Lung (tissue), 12 donors: ENCODE results near the gene COLQ. TPM values are rescaled to one million over a fixed set of nuclear protein-coding genes. Genes with fewer than 3 reads are reported as not detected.

Experiments used
- ATAC-seq: fragments of 200-7000 bp; cut with Tn5 transposase; one replicate; pipeline ENCODE4 v1.9.1; 2020; ENCODE audit warnings: moderate number of reproducible peaks; ENCODE audit not compliant: insufficient read depth, low FRiP score
- DNase-seq, 3 donors: peaks; one replicate each; pipeline ENCODE4 v3.0.0-alpha.2; 2013 to 2017
- H3K27ac ChIP-seq, 2 donors: one replicate each; pipeline ENCODE4 v1.5.1; 2013; ENCODE audit warnings: mild to moderate bottlenecking in 2 of 2, moderate library complexity in 2 of 2, control low read depth in 1 of 2, inconsistent platforms in 1 of 2, low read depth in 1 of 2, low read length in 1 of 2
- H3K27me3 ChIP-seq, 3 donors: one replicate each; pipeline ENCODE4 v1.5.1; 2013; ENCODE audit warnings: low read length in 2 of 3; ENCODE audit not compliant: control insufficient read depth in 3 of 3, insufficient read depth in 3 of 3
- H3K36me3 ChIP-seq, 4 donors: one replicate each; pipeline ENCODE4 v1.5.1; 2013; ENCODE audit warnings: low read length in 4 of 4, mild to moderate bottlenecking in 1 of 4, moderate library complexity in 1 of 4; ENCODE audit not compliant: control insufficient read depth in 4 of 4, insufficient read depth in 4 of 4
- H3K4me1 ChIP-seq, 5 donors: one replicate each; pipeline ENCODE4 v1.5.1; 2013; ENCODE audit warnings: low read length in 5 of 5, mild to moderate bottlenecking in 2 of 5, moderate library complexity in 1 of 5; ENCODE audit not compliant: control insufficient read depth in 5 of 5, insufficient read depth in 5 of 5
- H3K4me3 ChIP-seq: one replicate; pipeline ENCODE4 v1.5.1; 2013; ENCODE audit warnings: mild to moderate bottlenecking, control low read depth, moderate library complexity
- H3K9ac ChIP-seq, 2 donors: one replicate each; pipeline ENCODE4 v1.5.1; 2013; ENCODE audit warnings: low read length in 2 of 2, control low read depth in 1 of 2; ENCODE audit not compliant: insufficient read depth in 1 of 2
- H3K9me3 ChIP-seq, 4 donors: one replicate each; pipeline ENCODE4 v1.5.1; 2013; ENCODE audit warnings: low read length in 3 of 4, mild to moderate bottlenecking in 1 of 4, moderate library complexity in 1 of 4; ENCODE audit not compliant: control insufficient read depth in 4 of 4, insufficient read depth in 3 of 4
- WGBS, 2 donors: extraction: QIAGEN DNeasy Blood & Tissue Kit; methylation state at CpG; one replicate each; pipeline ENCODE4 v1.1.7; 2013; 5-methylcytosine and 5-hydroxymethylcytosine counted together
- polyA plus RNA-seq, 2 donors: library from polyadenylated mRNA; stranded (reverse); fragments of 200-250 nt; gene quantifications; one replicate each; pipeline ENCODE4 v1.2.1, GENCODE V29; 2013
- total RNA-seq, 2 donors: library from RNA; depleted of rRNA in 1 of 2; stranded (reverse); fragments of >200 nt in 1 of 2; gene quantifications; one replicate each; pipeline ENCODE4 v1.2.1, GENCODE V29; 2014 to 2021
- TF ChIP-seq, protein P1 (sequence below): IDR thresholded peaks from 2 replicates; pipeline ENCODE4 v1.5.1; 2012; ENCODE audit warnings: mild to moderate bottlenecking; ENCODE audit errors: control extremely low read depth, extremely low read depth
- donor health status: control.
- donor health status: control.
- donor health status: Bipolar disorder and iron deficiency.
- donor health status: healthy.
- donor health status: DM: yes; HTN: yes; CAD: no.

Gene COLQ
- total and polyA plus RNA-seq, 4 donors, result 0.90 to 5.1 (median 1.9) TPM

DNA sequence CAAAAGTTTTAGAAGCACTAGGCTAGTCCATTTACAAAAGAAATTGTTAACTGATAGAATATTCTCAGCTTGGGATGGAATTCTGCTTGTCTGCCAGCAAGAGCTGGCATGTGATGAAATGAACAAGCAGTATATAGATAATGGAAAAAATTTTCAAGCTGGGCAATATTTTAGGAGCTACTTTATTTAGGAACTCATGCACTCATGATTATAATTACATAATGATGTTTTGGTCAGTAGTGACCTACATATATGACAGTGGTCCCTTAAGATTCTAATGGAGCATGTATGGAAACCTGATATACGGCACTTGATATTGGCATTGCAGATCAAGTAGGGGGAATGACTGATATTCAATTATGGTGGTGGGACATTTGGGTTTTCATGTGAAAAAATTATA lies 88.0 kb downstream of the COLQ start:
- H3K9ac ChIP-seq, result no peak overlapping the region
- H3K27me3 ChIP-seq, result no peaks in the 10 kb centered on the region
- DNase-seq (no peak), ATAC-seq (no peak)
- H3K9me3 ChIP-seq, result no peaks in the 10 kb centered on the region
- no peak overlapping the region for H3K27ac ChIP-seq
- no peak overlapping the region for H3K4me3 ChIP-seq
- 96 to 97% methylated on average over 1 of the region's 1 CpG for WGBS, 2 donors
- H3K4me1 ChIP-seq, result peaks cover 0 to 15% (median 0%) of the 10 kb centered on the region in 5 donors
- H3K36me3 ChIP-seq, result peaks cover 28 to 46% (median 33%) of the 10 kb centered on the region in 4 donors
- TF ChIP-seq, protein P1, sequence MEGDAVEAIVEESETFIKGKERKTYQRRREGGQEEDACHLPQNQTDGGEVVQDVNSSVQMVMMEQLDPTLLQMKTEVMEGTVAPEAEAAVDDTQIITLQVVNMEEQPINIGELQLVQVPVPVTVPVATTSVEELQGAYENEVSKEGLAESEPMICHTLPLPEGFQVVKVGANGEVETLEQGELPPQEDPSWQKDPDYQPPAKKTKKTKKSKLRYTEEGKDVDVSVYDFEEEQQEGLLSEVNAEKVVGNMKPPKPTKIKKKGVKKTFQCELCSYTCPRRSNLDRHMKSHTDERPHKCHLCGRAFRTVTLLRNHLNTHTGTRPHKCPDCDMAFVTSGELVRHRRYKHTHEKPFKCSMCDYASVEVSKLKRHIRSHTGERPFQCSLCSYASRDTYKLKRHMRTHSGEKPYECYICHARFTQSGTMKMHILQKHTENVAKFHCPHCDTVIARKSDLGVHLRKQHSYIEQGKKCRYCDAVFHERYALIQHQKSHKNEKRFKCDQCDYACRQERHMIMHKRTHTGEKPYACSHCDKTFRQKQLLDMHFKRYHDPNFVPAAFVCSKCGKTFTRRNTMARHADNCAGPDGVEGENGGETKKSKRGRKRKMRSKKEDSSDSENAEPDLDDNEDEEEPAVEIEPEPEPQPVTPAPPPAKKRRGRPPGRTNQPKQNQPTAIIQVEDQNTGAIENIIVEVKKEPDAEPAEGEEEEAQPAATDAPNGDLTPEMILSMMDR, result no peak

DNA sequence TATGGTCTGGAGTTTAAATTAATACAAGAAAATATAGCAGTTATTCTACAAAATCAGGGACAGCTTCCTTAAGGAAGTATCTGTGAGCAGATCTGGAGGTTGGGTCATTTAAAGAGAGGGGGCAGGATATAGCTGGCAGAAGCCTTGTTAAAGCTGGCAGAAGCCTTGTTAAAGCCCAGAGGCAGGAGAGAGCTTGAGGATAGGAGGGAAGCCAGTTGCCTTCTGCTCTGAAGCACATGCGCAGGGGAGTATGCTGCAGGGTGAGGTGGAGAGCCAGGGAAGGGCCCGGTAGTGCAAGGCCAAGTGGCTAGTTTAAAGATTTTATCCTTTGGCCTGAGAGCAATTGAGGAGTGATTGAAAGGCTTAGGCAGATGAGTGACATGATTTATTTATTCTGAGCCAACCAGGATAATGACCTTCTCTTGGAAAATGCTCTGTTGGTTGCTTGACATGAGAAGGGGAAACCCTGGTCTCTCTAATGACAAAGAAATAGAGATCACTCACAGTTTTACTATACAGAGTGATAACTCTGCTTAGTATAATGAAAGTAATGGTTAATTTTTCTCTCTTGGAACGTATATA lies 90.2 kb downstream of the COLQ start:
- DNase-seq (no peak), ATAC-seq (no peak)
- peaks cover 19 to 32% (median 24%) of the 10 kb centered on the region in 4 donors for H3K36me3 ChIP-seq
- no peak overlapping the region for H3K27ac ChIP-seq
- TF ChIP-seq, protein P1, result no peak
- no peak overlapping the region for H3K9ac ChIP-seq
- 83 to 90% methylated on average over 3 of the region's 3 CpGs for WGBS, 2 donors
- H3K9me3 ChIP-seq, result no peaks in the 10 kb centered on the region
- peaks cover 0 to 21% (median 4%) of the 10 kb centered on the region in 5 donors for H3K4me1 ChIP-seq
- H3K27me3 ChIP-seq, result no peaks in the 10 kb centered on the region
- H3K4me3 ChIP-seq, result no peak overlapping the region

DNA sequence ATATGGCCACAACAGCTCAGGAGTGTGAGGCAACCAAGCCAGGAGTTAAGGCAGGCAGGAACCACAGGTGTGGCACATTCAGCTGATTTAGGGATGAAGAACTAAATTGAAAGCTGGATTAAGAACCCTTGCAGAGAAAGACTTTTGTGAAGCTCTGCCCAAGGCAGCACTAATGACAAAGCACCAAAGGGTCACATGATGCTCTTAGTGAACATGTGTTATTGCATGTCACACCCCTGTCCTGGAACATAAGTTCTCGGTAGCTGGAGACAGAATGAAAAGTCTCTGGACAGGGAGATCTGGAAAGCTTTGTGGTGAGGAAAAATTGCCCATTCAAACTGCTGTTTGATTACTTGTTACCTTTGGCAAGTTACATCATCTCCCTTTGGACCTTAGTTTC lies 90.9 kb downstream of the COLQ start:
- Histone ChIP-seq H3K36me3 (peaks cover 14 to 28% (median 20%) of the 10 kb centered on the region in 4 donors), H3K27me3 (no peaks in the 10 kb centered on the region), H3K27ac (no peak overlapping the region), H3K9ac (no peak overlapping the region), H3K4me1 (peaks cover 0 to 24% (median 8%) of the 10 kb centered on the region in 5 donors), H3K9me3 (no peaks in the 10 kb centered on the region), H3K4me3 (no peak overlapping the region)
- 80 to 88% methylated on average over 1 of the region's 1 CpG for WGBS, 2 donors
- TF ChIP-seq, protein P1, result no peak
- no peak for DNase-seq
- ATAC-seq, result no peak

DNA sequence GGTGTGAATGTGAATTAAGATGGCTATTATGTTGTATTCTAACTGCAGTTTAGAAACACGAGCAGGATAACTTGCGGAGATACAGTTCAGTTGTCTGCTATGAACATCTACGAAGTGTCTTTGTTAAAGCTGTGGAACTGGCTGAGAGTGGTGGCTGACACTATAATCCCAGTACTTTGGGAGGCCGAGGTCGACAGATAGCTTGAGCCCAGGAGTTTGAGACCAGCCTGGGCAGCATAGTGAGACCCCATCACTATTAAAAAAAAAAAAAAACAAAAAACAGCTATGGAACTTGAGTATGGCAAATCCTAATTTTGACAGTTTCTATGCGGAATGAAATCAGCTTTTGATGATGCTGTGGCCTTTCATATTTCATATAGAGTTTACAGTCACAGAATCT lies 92.4 kb downstream of the COLQ start:
- Histone ChIP-seq H3K4me1 (peaks cover 0 to 24% (median 8%) of the 10 kb centered on the region in 5 donors), H3K27me3 (no peaks in the 10 kb centered on the region)
- 91 to 94% methylated on average over 6 of the region's 6 CpGs for WGBS, 2 donors

More for the DNA sequence above, 92.4 kb downstream of the COLQ start:
- peaks cover 4 to 14% (median 9%) of the 10 kb centered on the region in 4 donors for H3K36me3 ChIP-seq
- TF ChIP-seq, protein P1, result no peak
- H3K9ac ChIP-seq, result no peak overlapping the region
- DNase-seq (no peak), ATAC-seq (no peak)
- no peak overlapping the region for H3K27ac ChIP-seq
- H3K4me3 ChIP-seq, result no peak overlapping the region
- no peaks in the 10 kb centered on the region for H3K9me3 ChIP-seq
